ENCODE data around the gene GHRHR.

Gene GHRHR

GRCh38 chr7:31022117-31022516, 58.4 kb downstream of the GHRHR start:
- H3K9me3 ChIP-seq (ENCODE audit: insufficient read depth, low read depth, low read length): no peaks in the 10 kb centered on the region
- no peak overlapping the region for H3K4me3 ChIP-seq (ENCODE audit: low read length)
- H3K27me3 ChIP-seq (ENCODE audit: insufficient read depth, low read length): no peaks in the 10 kb centered on the region; the same call in 1 of the 2 replicates
- peaks cover 18% of the 10 kb centered on the region; the same call in 1 of the 2 replicates for H3K4me1 ChIP-seq (ENCODE audit: insufficient read depth, low read length)
- H3K9ac ChIP-seq (ENCODE audit: low read depth, low read length): no peak overlapping the region
- H3K27ac ChIP-seq (ENCODE audit: low read length): no peak overlapping the region
- no peaks in the 10 kb centered on the region for H3K36me3 ChIP-seq (ENCODE audit: insufficient read depth, low read depth, low read length)

GRCh38 chr7:31022726-31023125, 59.0 kb downstream of the GHRHR start:
- Histone ChIP-seq H3K27ac (ENCODE audit: low read length) (no peak overlapping the region), H3K4me3 (ENCODE audit: low read length) (no peak overlapping the region), H3K27me3 (ENCODE audit: insufficient read depth, low read length) (no peaks in the 10 kb centered on the region; the same call in 1 of the 2 replicates), H3K9me3 (ENCODE audit: insufficient read depth, low read depth, low read length) (no peaks in the 10 kb centered on the region), H3K36me3 (ENCODE audit: insufficient read depth, low read depth, low read length) (no peaks in the 10 kb centered on the region), H3K4me1 (ENCODE audit: insufficient read depth, low read length) (peaks cover 20% of the 10 kb centered on the region; the same call in 1 of the 2 replicates), H3K9ac (ENCODE audit: low read depth, low read length) (no peak overlapping the region)

GRCh38 chr7:31023877-31024276, 60.1 kb downstream of the GHRHR start:
- Histone ChIP-seq H3K9me3 (ENCODE audit: insufficient read depth, low read depth, low read length) (no peaks in the 10 kb centered on the region), H3K27me3 (ENCODE audit: insufficient read depth, low read length) (no peaks in the 10 kb centered on the region; the same call in 1 of the 2 replicates), H3K4me1 (ENCODE audit: insufficient read depth, low read length) (peaks cover 20% of the 10 kb centered on the region; the same call in 1 of the 2 replicates), H3K9ac (ENCODE audit: low read depth, low read length) (no peak overlapping the region), H3K4me3 (ENCODE audit: low read length) (no peak overlapping the region), H3K27ac (ENCODE audit: low read length) (no peak overlapping the region), H3K36me3 (ENCODE audit: insufficient read depth, low read depth, low read length) (no peaks in the 10 kb centered on the region)

DNA sequence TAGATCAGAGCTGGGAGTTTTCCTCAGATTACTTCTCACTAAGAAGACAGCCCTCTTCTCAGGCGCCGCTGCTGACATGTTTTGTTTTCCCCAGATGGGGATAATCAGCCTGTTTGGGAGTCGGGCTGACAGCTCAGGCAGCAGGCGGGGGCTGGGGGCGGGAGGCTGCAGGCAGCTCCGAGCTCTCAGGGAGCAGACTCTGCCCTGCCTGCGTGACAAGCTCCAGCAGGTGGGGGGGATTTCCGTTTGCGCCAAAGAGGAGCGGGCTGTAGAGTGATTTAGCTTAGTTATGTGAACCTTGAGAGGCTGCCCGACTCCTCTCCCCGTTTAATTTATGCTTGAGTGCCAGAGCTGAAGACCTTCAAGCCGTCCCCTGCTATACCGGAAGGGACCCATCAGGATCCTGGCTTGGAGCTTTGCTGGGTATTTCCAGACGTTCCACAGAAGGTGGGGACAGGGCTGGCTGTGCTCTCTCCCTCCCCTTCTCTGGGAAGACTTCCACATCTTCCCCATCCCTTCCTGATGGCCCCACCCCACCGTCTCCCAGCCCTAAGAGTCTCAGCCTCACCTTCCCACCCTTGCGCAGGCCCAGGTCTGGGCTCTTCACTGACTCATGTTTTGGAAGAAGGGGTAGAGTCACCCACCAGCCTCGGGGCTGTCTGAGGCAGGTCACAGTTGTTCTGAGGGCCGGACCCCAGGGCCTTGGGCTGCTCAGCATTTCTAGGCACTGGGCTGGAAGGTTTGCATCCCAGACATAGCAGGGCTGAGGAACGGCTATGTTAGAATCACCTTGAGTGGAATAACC, 63.6 kb downstream of the GHRHR start:
- Histone ChIP-seq H3K4me3 (ENCODE audit: low read length) (no peak overlapping the region), H3K27me3 (ENCODE audit: insufficient read depth, low read length) (no peaks in the 10 kb centered on the region; the same call in 1 of the 2 replicates), H3K4me1 (ENCODE audit: insufficient read depth, low read length) (peaks cover 8% of the 10 kb centered on the region; the same call in 1 of the 2 replicates), H3K27ac (ENCODE audit: low read length) (no peak overlapping the region), H3K9ac (ENCODE audit: low read depth, low read length) (no peak overlapping the region), H3K9me3 (ENCODE audit: insufficient read depth, low read depth, low read length) (no peaks in the 10 kb centered on the region), H3K36me3 (ENCODE audit: insufficient read depth, low read depth, low read length) (no peaks in the 10 kb centered on the region)

- Histone ChIP-seq H3K27ac (ENCODE audit: low read length) (no peak overlapping the region), H3K36me3 (ENCODE audit: insufficient read depth, low read depth, low read length) (no peaks in the 10 kb centered on the region), H3K4me3 (ENCODE audit: low read length) (no peak overlapping the region), H3K4me1 (ENCODE audit: insufficient read depth, low read length) (peaks cover 8% of the 10 kb centered on the region; the same call in 1 of the 2 replicates), H3K9me3 (ENCODE audit: insufficient read depth, low read depth, low read length) (no peaks in the 10 kb centered on the region), H3K9ac (ENCODE audit: low read depth, low read length) (no peak overlapping the region), H3K27me3 (ENCODE audit: insufficient read depth, low read length) (no peaks in the 10 kb centered on the region; the same call in 1 of the 2 replicates)
These were observed 64.3 kb downstream of the GHRHR start for GRCh38 chr7:31028006-31028405.

GRCh38 chr7:31028417-31028992, 64.8 kb downstream of the GHRHR start:
- H3K4me3 ChIP-seq (ENCODE audit: low read length): no peak overlapping the region
- H3K4me1 ChIP-seq (ENCODE audit: insufficient read depth, low read length): peaks cover 8% of the 10 kb centered on the region; the same call in 1 of the 2 replicates
- H3K36me3 ChIP-seq (ENCODE audit: insufficient read depth, low read depth, low read length): no peaks in the 10 kb centered on the region
- no peak overlapping the region for H3K9ac ChIP-seq (ENCODE audit: low read depth, low read length)
- no peak overlapping the region for H3K27ac ChIP-seq (ENCODE audit: low read length)
- no peaks in the 10 kb centered on the region; the same call in 1 of the 2 replicates for H3K27me3 ChIP-seq (ENCODE audit: insufficient read depth, low read length)
- no peaks in the 10 kb centered on the region for H3K9me3 ChIP-seq (ENCODE audit: insufficient read depth, low read depth, low read length)
